ENCODE measurements around the gene MRPL46.

DNA sequence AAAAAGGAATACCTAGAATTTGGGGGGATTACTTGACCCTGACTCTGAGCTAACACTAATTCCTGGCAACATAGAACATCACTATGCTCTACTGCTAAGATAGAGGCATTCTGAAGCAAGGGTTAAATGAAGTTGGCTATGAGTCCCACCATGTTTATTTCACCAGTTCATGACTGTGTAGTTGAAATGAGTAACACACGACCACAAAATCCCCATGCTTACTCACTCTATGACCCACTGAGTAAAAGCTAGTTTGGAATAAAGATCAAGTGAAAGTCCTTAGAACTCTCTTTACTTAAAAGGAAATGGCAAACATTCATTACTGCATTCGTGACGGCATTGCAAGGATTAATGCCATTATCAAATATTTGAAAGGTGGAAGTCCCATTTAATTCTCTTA, 47.4 kb downstream of the MRPL46 start:
- TF ChIP-seq POLR2A (IDR thresholded peaks at IDR 0.05; ENCODE audit: low read depth, low read length) (no peak), TAF1 (IDR thresholded peaks at IDR 0.05; ENCODE audit: low read depth, low read length) (no peak)
